Measurements from ENCODE around the gene LAMTOR3. TPM values are rescaled to one million over a fixed set of nuclear protein-coding genes. Genes with fewer than 3 reads are reported as not detected.

LAMTOR3 gene
- polyA plus RNA-seq (ENCODE audit: insufficient read length in 3 of 3), result 100 to 1,000 TPM in 1 of 3 donors, 10 to 100 TPM in 2; 87.4 to 104 (median 88.7) TPM
- long read RNA-seq, donor 1, full-length matches to known transcripts, result 26 of 26 reads
- long read RNA-seq, donor 1, partial matches to known transcripts, result 0 of 26 reads
- long read RNA-seq, donor 1, other reads (novel, unspliced or antisense), result 0 of 26 reads
- long read RNA-seq, donor 2, full-length matches to known transcripts, result 37 of 48 reads
- long read RNA-seq, donor 2, partial matches to known transcripts, result 11 of 48 reads
- long read RNA-seq, donor 2, other reads (novel, unspliced or antisense), result 0 of 48 reads
- long read RNA-seq, donor 3, full-length matches to known transcripts, result 56 of 56 reads
- long read RNA-seq, donor 3, partial matches to known transcripts, result 0 of 56 reads
- long read RNA-seq, donor 3, other reads (novel, unspliced or antisense), result 0 of 56 reads
- long read RNA-seq, donor 4, full-length matches to known transcripts, result 35 of 35 reads
- long read RNA-seq, donor 4, partial matches to known transcripts, result 0 of 35 reads
- long read RNA-seq, donor 4, other reads (novel, unspliced or antisense), result 0 of 35 reads
- long read RNA-seq, donor 5, result 0 reads
- long read RNA-seq, donor 6, full-length matches to known transcripts, result 36 of 63 reads
- long read RNA-seq, donor 6, partial matches to known transcripts, result 27 of 63 reads
- long read RNA-seq, donor 6, other reads (novel, unspliced or antisense), result 0 of 63 reads
- long read RNA-seq, donor 7, full-length matches to known transcripts, result 63 of 63 reads
- long read RNA-seq, donor 7, partial matches to known transcripts, result 0 of 63 reads
- long read RNA-seq, donor 7, other reads (novel, unspliced or antisense), result 0 of 63 reads
- long read RNA-seq, donor 8, result 0 reads
- long read RNA-seq, donor 9, full-length matches to known transcripts, result 43 of 43 reads
- long read RNA-seq, donor 9, partial matches to known transcripts, result 0 of 43 reads
- long read RNA-seq, donor 9, other reads (novel, unspliced or antisense), result 0 of 43 reads
- long read RNA-seq, donor 10, full-length matches to known transcripts, result 56 of 56 reads
- long read RNA-seq, donor 10, partial matches to known transcripts, result 0 of 56 reads
- long read RNA-seq, donor 10, other reads (novel, unspliced or antisense), result 0 of 56 reads
- long read RNA-seq, donor 11, full-length matches to known transcripts, result 34 of 40 reads
- long read RNA-seq, donor 11, partial matches to known transcripts, result 6 of 40 reads
- long read RNA-seq, donor 11, other reads (novel, unspliced or antisense), result 0 of 40 reads
- long read RNA-seq, donor 12, full-length matches to known transcripts, result 17 of 17 reads
- long read RNA-seq, donor 12, partial matches to known transcripts, result 0 of 17 reads
- long read RNA-seq, donor 12, other reads (novel, unspliced or antisense), result 0 of 17 reads
- long read RNA-seq, donor 13, result 0 reads
- long read RNA-seq, donor 14, full-length matches to known transcripts, result 51 of 51 reads
- long read RNA-seq, donor 14, partial matches to known transcripts, result 0 of 51 reads
- long read RNA-seq, donor 14, other reads (novel, unspliced or antisense), result 0 of 51 reads
- long read RNA-seq, donor 15, full-length matches to known transcripts, result 18 of 18 reads
- long read RNA-seq, donor 15, partial matches to known transcripts, result 0 of 18 reads
- long read RNA-seq, donor 15, other reads (novel, unspliced or antisense), result 0 of 18 reads
- long read RNA-seq, donor 16, full-length matches to known transcripts, result 118 of 118 reads
- long read RNA-seq, donor 16, partial matches to known transcripts, result 0 of 118 reads
- long read RNA-seq, donor 16, other reads (novel, unspliced or antisense), result 0 of 118 reads

- peak; percentile 74 to 91 (median 86) for DNase-seq (ENCODE audit: extremely low read depth in 1 of 11, low read depth in 9 of 11, low spot score in 4 of 11)
Observed at GRCh38 chr4:99894161-99894997, at the start of gene LAMTOR3. Gene LAMTOR3, minus strand, starts transcription at chr4:99894427. Its CDS starts 464 bp downstream, at chr4:99893963.

GRCh38 chr4:99938243-99938753 is 44.1 kb upstream of the LAMTOR3 start:
- DNase-seq (ENCODE audit: extremely low read depth in 1 of 11, low read depth in 9 of 11, low spot score in 4 of 11), result no peak

- DNase-seq (ENCODE audit: extremely low read depth in 1 of 11, low read depth in 9 of 11, low spot score in 4 of 11), result no peak
Observed at GRCh38 chr4:99934891-99935290, 40.7 kb upstream of the LAMTOR3 start.

GRCh38 chr4:99927566-99927965 is 33.3 kb upstream of the LAMTOR3 start:
- DNase-seq (ENCODE audit: extremely low read depth in 1 of 11, low read depth in 9 of 11, low spot score in 4 of 11), result no peak

- DNase-seq (ENCODE audit: extremely low read depth in 1 of 11, low read depth in 9 of 11, low spot score in 4 of 11), result no peak
Observed at GRCh38 chr4:99921174-99921573, 26.9 kb upstream of the LAMTOR3 start.

GRCh38 chr4:99918656-99919055 is 24.4 kb upstream of the LAMTOR3 start:
- DNase-seq (ENCODE audit: extremely low read depth in 1 of 11, low read depth in 9 of 11, low spot score in 4 of 11), result no peak

- DNase-seq (ENCODE audit: extremely low read depth in 1 of 11, low read depth in 9 of 11, low spot score in 4 of 11), result no peak
Observed at GRCh38 chr4:99917575-99917974, 23.3 kb upstream of the LAMTOR3 start.

- no peak for DNase-seq (ENCODE audit: extremely low read depth in 1 of 11, low read depth in 9 of 11, low spot score in 4 of 11)
Observed at GRCh38 chr4:99915449-99915848, 21.2 kb upstream of the LAMTOR3 start.

- no peak for DNase-seq (ENCODE audit: extremely low read depth in 1 of 11, low read depth in 9 of 11, low spot score in 4 of 11)
Observed at GRCh38 chr4:99894998-99895397, 771 bp upstream of the LAMTOR3 start.

- DNase-seq (ENCODE audit: extremely low read depth in 1 of 11, low read depth in 9 of 11, low spot score in 4 of 11), result no peak
Observed at GRCh38 chr4:99893839-99894160, 427 bp downstream of the LAMTOR3 start.

- no peak for DNase-seq (ENCODE audit: extremely low read depth in 1 of 11, low read depth in 9 of 11, low spot score in 4 of 11)
Observed at GRCh38 chr4:99893029-99893428, 1.2 kb downstream of the LAMTOR3 start.

GRCh38 chr4:99891351-99891750 is 2.9 kb downstream of the LAMTOR3 start:
- no peak for DNase-seq (ENCODE audit: extremely low read depth in 1 of 11, low read depth in 9 of 11, low spot score in 4 of 11)

- no peak for DNase-seq (ENCODE audit: extremely low read depth in 1 of 11, low read depth in 9 of 11, low spot score in 4 of 11)
Observed at GRCh38 chr4:99887837-99888236, 6.4 kb downstream of the LAMTOR3 start.

- DNase-seq (ENCODE audit: extremely low read depth in 1 of 11, low read depth in 9 of 11, low spot score in 4 of 11), result no peak
Observed at GRCh38 chr4:99886146-99886545, 8.1 kb downstream of the LAMTOR3 start.

GRCh38 chr4:99885687-99886086 is 8.5 kb downstream of the LAMTOR3 start:
- DNase-seq (ENCODE audit: extremely low read depth in 1 of 11, low read depth in 9 of 11, low spot score in 4 of 11), result no peak

- DNase-seq (ENCODE audit: extremely low read depth in 1 of 11, low read depth in 9 of 11, low spot score in 4 of 11), result peak in 2 of 11 donors; percentile 8 to 19
Observed at GRCh38 chr4:99885063-99885664, 9.1 kb downstream of the LAMTOR3 start.

- no peak for DNase-seq (ENCODE audit: extremely low read depth in 1 of 11, low read depth in 9 of 11, low spot score in 4 of 11)
Observed at GRCh38 chr4:99879458-99879857, 14.8 kb downstream of the LAMTOR3 start.
